EH (cell line): ENCODE measurements around the gene PHF21A.
"Not testable (repeated sequence)": the region's sequence is repeated elsewhere in the genome, so short reads cannot be mapped to it uniquely, and the experiment has no call there.

Experiments
- DNase-seq: peaks from one replicate; pipeline ENCODE4 v3.0.0-alpha.2; 2015; ENCODE audit warnings: low read depth

PHF21A gene

DNA sequence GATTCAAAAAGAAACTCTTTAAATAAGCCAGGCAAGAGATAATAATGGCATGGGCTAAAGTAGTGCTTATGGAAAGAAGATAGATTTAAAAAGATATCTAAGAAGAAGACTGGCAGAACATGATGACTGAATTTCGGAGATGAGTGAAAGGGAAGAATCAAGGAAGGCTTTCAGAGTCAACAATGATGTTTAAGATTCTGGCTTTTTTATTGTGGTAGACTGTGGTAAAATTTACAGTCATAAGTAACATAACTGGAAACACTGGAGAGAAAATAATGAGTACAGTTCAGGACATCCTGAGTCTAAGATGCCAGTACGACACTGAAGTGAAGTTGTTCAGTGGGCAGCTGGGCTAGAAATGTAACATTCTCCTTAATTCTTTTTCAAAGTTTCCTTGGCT, 85.2 kb downstream of the PHF21A start:
- no peak for DNase-seq

DNA sequence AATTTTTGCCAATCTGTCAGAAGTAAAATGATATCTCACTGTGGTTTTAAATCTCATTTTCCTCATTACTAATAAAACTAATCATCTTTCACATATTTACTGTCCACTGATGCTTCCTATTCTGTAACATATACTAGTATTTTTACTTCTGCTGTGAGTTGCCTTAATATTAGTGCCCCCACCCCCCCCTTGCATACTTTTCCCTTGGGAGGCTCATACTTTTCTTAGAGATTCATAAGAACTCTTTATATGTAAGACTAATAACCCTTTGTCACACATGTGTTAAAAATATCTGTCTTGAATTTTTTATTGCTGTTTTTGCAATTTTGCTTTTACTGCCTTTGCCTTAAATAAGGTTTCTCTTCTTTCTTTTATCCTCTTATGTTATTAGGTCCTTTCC, 87.2 kb downstream of the PHF21A start:
- peak; percentile 44 for DNase-seq

DNA sequence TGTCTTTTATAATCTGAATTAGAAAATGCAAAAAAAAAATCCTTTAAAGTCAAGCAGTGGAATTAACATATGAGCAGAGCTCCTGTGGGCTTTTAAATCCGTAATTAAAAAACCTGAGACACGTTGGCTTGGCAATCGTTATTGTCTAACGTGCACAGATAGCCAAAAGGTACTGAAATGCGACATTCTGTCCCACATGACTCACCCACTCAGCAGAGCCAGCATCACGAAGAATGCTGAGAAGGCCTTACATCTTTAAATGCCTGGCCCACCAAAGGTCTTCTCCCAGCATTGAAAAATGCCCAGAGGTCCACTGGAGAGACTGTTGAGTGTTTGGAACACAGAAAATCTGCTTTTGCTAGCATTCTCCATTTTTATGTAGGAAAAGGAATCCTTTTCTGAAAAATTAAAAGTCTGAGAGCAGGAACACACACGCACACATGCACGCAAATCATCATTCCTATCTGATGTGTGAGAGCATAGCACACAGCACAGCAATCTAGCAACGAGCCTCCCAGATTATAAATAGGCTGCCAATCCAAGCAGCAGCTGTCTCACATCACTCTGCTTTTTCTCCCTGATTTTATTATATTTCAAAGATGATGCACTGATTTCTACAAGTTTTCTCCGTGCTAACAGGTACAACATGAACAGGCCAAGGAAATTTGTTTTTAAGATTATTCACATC, 94.5 kb downstream of the PHF21A start:
- peak; percentile 80 for DNase-seq

DNA sequence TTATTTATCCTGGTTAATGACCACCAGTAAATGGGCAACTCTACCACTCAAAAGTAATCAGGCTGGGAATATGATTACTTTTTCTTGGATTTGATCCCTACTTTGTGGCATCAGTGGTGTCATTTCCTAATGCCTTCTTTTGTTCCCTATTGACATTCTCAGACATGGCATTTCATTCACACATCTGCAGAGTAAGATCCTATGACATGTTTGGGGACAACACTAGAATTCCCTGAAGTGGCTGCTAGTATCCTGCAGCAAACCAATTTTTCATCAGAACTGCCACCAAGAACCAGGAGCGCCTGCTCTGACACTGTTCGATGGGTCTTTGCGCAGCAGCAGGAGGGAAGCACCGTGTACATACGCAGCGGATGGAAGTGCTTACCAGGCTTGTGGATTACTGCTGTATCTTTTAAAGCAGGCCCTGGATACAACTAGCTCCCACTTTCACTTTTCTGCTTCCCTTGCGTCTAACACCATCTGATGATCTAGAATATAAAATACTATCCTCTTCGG, 101.1 kb downstream of the PHF21A start:
- DNase-seq: no peak

DNA sequence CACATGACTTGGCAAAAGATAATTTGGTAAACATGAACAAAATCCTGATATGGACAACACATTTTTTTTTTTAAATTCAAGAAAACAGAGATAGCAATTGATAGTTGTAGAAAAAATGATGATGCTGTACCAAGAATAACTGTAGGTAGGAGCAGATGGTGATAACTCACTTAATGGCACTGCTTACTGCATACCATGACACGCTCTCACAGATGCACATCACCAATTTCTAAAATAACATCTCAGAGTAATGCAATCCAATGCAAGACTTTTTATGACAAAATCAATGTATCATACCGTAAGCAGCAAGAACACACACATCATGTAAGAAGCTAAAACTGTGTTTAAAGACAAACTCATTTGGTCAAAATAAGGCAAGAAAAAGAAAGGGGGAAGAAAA, 102.6 kb downstream of the PHF21A start:
- no peak for DNase-seq

DNA sequence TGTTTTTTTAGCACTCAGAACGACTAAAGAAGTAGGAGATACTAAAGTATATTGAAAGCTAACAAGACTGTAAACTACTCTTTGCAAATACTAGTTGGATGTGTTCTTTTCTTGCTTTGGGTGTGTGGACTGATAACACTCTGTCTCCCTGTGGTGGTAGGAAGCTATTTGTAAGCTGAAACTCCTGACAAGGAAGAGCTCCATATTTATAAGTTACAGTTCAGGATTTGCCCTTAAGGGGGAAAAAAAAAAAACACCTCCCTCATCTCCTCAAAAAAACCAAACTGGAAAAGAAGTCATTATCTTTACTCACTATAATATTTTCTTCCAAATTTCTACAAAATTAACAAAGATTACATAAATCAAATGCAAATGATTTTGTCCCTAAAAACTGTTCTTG, 103.9 kb downstream of the PHF21A start:
- no peak for DNase-seq

DNA sequence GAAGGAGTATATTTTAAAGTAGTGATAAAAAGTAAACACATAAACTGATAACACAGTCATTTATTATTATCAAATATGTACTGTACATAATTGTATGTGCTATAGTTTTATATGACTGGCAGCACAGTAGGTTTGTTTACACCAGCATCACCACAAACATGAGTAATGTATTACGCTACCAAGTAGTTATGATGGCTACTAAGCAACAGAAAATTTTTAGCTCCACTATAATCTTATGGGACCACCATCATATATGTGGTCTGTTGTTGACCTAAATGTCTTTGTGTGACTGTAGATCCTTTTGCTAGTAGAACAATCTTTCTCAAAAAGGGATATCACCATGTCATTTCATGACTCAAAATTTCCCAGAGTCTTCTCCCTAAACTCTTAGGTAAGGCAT, 105.3 kb downstream of the PHF21A start:
- peak; percentile 14 for DNase-seq

DNA sequence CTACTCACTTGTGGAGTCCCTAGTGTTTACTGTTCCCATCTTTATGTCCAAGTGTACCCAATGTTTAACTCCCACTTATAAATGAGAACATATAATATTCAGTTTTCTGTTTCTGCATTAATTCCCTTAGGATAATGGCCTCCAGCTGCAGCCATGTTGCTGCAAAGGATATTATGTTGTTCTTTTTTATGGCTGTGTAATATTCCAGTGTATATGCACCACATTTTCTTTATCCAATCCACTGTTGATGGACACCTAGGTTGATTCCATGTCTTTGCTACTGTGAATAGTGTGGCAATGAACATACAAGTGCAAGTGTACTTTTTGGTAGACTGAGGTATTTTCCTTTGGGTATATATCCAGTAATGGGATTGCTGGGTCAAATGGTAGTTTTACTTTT, 107.1 kb downstream of the PHF21A start:
- not testable (repeated sequence) for DNase-seq

DNA sequence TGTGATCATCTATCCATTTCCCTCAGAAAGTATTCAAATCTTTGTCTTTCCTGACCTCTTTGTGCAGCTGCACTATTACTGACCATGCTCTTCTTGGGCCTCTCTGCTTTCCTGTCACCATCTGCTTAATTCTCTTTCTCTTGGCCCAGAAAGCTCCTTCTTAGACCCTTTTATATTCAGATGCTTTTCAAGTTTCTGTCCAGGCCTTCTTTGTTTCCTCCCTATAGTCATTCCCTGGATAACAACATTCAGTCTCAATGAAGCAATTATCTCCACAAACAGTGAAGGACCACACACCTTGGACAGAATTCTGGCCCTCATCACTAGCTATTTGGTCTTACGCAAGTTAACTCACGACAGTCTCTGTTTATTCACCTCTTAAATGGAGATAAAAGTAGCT, 109.1 kb downstream of the PHF21A start:
- DNase-seq: no peak

DNA sequence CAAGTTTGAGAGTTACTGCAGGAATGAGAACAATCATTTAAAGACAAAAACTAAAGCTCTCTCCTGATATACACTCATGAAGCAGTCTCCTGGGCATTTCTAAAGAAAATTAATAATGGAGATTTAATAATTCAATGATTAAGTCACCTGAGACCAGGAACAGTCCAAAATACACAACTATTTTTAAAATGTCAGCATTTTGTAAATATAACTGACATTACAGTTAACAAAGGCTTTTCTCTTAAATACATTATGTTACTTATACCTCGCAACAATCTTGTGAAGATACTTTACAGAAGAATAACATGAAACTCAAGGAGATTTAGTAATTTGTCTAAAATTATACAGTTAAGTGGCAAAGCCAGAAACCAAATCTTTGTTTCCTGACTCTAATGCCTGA, 111.2 kb downstream of the PHF21A start:
- DNase-seq: no peak

DNA sequence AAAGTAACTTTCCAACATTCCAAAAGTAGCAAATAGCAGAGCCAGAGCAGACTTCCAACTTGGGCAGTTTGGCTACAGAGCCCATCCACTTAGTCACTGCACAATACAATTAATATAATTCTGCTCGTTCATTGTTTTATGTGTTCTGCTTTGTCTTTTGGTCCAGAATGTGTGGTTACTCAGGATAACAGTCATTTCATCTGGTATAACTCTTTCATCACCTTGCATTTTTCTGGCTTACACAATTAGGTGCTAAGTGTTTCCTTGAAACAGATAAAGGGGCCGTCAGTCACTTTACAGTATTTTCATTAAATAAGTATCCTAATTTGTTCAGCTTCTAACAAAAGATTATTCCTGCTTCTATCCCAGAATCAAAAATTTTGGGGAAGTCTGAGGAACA, 111.6 kb downstream of the PHF21A start:
- no peak for DNase-seq

DNA sequence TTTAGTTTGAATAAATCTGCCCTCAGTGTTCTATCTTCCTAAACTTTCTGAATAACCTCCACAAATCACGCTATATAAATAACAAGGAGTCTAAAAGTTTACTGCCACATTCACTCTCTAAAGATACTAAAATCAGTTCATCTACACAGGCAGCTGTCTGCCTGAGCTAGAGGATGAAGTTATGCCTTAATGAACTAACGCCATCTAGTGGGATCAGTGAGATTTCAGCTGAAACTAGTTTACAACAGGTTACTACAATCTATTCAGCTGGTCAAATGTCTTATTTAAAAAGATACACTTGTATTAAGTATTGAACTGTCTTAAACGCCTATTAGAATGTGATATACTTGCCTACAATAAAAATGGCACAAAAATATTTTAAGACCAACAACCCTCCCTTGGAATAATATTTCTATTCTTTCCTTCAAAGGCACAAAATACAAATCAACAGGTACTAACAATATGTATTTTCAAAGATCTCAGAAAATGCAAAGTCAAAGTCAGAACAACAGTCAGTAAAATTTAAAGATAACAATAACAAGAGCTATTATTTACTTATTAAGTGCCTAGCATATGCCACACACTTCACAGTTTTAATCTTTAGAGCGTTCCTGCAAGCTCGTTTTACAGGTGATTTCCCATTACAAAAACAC, 114.7 kb downstream of the PHF21A start:
- DNase-seq: peak; percentile 78

DNA sequence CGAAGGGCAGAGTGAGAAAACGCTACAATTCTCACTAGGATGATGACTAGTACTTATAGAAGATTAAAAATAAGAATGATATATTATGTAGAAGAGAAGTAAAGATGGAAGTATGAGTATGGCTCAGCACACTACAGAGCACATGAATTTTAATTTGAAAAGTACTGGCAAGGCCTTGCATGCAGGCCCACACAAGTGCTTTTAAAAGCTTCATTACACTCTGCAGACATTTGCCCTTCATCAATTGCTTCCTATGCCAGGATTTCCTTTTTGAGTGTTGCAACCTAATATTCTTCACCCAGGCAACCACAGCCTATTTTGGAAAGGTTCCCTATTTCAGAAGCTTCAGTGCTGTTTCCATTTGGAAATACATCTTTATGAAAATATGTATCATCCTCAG, 117.7 kb downstream of the PHF21A start:
- peak; percentile 40 for DNase-seq

DNA sequence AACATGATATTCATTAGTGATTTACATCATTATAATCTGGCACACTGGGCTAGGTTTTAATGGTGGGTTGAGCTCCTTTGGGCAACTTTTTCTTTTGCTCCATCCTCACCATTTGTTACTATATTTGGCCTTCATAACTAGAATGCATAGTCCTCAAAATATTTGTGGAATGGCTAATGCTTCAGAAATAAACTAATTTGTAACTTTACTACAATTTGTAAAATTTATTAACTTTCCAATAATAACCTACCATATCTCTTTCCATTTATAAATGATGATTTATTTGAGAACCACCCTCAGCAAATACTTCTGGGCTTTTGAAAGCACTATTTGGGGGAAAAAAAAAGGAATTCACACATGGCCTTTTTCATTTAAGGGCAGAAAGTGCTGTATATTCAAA, 119.1 kb downstream of the PHF21A start:
- DNase-seq: peak; percentile 65

DNA sequence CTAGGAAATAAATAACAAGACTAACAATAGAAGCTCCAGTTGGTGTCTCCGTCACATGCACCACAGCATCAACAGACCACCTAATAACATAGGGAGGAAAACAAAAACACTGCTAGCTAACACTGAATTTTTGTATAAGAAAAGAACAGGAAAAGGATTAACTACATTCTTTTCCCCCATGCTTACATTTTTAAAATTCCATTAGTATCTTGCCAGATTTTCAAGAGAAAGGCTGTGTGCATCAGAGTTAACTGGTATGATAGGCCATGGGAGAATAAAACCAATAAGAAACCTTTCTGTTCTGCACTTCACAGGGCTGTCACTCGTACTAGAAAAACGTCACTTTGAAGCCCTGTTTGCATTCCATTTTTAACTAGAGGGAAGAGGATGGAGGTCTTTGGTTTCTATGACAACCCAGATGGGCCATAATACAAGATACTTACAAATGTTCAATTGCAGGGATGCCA, 119.8 kb downstream of the PHF21A start:
- peak; percentile 88 for DNase-seq

DNA sequence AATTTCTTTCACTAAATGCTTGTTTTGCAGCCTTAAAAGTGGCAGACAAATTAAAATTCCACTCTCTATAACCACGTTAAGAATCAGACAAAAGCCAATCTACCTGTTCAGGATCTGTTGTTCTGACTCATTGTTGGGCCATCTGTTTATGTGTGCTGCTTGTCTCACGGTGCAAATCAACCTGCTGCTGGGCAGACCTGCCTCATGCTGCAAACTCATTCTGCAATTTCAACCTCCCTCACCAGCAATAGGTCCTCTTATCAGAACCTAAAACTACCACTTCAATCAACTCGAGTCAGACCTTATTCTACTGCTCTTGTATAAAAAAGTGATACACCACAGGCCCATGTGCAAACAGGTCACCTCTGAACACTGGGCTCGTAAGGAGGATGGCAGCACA, 123.7 kb downstream of the PHF21A start:
- DNase-seq: no peak

DNA sequence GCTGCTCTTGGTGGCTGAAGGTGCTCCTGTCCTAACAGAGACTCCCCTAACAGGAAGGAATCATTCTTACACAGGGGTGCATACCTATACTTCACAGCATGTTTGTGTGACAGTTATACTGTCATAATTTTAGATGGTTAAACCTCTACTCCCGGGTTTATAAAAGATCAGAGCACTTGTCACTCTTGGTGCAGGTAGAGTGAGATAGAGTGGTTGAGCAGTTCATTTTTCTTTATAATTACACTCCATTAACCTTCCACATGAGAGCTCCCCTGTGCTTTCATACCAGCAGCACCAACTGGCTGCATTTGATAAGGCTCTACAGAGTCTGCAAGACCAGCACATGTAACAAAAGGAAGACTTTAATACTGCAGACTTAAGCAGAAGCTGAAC, 125.9 kb downstream of the PHF21A start:
- DNase-seq: no peak

DNA sequence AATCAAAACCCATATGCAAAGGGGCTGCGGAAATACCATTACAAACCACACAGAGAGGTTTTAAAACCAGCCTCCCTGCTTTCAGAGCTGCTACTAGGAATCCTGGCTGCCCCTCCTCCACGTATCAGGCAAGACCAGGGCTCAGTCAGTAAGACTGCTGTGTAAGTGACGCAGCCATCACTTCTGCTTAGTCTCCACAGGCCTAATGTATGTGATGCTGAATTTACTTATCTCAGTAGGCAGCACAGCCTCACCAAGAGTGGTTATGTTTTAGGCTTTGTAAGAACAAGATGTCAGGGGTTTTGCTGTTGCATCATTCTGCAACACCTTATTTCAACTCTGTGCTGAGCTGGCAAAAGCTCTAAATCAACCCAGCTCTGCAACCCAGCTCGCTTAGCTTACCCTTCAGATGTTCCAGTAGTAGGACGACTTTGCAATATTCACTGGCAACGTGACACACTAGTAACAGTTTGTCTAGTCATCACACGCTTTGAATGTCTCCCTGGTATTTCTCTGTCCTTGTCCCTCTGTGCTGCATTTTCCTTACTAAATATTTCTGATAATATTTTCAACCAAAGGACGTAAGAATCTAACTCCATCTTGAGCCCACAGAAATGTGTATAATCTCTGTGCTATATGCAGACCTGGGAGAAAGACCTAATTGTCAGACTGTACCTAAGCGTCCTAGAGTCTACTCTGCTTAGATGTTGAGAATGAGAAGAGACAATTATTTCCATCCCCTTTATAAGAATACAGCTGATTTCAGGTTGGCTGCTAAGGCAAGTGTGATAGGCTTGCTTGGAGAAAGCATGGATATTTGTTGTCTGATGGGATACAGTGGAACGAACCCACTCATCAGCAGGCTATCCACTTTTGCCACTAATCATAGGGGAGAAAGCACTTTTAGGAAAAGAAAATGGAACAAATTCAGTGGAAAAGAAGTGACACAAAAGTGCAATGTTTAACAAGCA, 126.6 kb downstream of the PHF21A start:
- no peak for DNase-seq

DNA sequence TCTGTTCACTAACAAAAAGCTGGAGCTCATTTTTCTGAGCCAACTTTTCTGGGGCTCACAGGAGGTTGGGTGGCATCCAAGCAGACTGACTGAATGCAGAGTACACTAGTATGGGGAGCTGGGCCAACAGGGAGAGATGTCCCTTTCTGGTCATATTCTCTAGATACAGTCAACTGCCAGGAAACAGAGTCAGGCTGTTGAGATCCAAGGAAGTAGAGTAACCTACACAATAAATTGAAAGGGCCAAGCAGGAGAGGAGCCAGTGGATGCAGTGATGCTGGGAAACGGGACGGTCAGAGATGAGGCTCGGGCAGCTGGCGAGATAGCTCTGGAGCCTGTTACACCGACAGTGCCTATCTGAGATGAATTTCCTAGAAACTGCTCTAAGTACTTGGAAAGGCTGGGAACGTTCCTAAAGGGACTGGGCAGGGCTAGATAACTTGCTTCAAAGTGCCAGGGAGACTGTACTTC, 127.7 kb downstream of the PHF21A start:
- DNase-seq: no peak

DNA sequence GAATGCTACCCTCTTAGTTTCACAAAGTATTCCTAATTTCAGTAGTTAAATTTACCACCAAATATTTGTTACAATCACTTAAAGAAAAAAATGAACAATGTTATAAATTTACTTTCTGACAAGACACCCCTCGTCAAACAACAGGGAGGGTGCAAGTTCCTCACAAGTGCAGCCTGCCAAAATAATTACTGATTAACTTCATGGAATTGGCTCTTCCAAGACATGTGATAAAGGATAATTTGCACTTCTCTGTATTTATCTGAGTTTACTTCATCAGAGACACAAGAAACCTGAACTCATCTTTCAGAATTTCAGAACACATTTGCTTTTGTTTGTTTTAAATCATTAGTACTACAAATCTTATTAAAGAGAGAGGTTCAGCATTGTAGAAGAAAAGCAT, 132.3 kb downstream of the PHF21A start:
- DNase-seq: no peak

DNA sequence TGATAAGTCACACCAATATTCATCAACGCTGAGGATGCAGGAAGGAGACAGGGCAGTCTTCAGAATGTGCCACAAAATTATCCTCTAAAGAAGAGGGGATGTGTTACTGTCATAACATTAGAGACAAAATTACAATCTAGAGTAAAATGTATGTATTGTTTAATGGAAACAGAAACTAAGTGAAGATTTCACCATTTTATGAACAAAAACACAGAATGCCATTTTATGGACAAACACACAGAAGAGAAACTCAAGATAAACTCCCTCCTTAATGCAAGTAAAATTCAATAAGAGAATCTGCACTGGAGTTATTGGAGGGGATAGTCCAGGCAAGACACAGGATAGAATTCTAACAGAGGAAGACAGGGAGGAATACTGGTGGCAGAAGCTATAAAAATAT, 136.0 kb downstream of the PHF21A start:
- no peak for DNase-seq

DNA sequence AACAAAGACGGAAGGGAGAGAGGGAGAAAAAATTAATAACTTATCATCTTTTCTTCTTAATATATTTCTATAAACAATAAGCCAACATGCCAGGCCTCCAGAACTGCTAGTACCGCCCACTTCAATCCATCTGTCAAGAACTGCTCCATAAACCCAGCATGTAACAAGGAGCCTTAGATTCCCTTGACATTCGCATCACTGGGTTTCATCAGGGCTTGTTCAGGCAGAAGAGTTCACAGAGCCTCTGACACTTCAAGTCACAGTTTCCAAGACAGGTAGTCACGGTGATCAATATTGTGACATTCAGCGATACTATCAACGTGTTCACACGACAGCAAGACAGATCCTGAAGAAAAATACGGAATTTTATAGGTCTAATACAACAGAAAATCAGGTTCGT, 137.1 kb downstream of the PHF21A start:
- DNase-seq: no peak

DNA sequence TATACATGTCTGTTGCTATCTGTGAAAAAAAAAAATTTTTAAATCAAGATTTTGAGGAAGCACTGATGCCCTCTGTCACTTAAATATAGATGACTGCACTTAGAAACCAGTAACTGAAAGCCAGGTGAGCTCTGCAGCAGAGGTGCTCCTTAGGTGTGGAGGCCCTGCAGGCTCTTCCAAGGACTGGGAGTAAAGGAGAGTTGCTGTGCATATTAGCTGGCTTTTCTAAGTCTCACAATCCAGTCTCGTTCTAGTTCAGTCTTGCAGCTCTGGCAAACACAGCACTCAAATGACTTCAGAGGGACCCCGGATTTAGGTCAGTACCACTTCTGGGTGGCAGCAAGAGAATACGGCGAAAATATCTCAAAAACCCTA, 137.8 kb downstream of the PHF21A start:
- DNase-seq: no peak
